ENCODE measurements around the gene TIFAB. TPM values are rescaled to one million over a fixed set of nuclear protein-coding genes. Genes with fewer than 3 reads are reported as not detected.

Gene TIFAB
- total RNA-seq, 1 experiment from 2014 or later = not detected

DNA sequence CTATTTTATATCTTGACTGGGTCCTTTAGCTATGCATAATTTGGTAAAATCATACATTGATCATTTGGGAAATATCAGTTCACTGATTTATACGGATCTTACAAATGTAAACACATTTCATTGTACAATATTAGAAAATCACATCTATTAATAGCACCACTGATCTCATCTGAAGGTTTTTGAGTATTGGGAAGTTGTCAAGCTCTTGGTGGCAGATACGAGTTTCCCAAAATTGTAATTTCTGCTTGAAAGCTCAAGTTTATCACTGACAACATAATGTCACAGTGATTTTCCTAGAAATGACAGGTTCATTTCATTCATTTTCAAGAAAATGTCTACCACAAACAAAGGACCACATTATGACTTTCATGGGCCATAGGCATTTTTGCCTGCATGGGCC is 50.1 kb downstream of the TIFAB start:
- Histone ChIP-seq H3K27ac (ENCODE audit: low read length) (no peak overlapping the region), H3K4me1 (ENCODE audit: control insufficient read depth, insufficient read depth, low read length) (peaks cover 15% of the 10 kb centered on the region), H3K36me3 (ENCODE audit: control insufficient read depth, insufficient read depth, low read length) (peaks cover 5% of the 10 kb centered on the region; the same call in 1 of the 2 replicates), H3K27me3 (ENCODE audit: control insufficient read depth, insufficient read depth, low read length) (peaks cover 4% of the 10 kb centered on the region; the same call in 1 of the 2 replicates), H3K9me3 (ENCODE audit: control insufficient read depth, insufficient read depth, low read depth, low read length) (no peaks in the 10 kb centered on the region), H3K4me3 (ENCODE audit: low read depth in 2 of 2, low read length in 2 of 2) (no peak overlapping the region)
- TF ChIP-seq, protein P1, sequence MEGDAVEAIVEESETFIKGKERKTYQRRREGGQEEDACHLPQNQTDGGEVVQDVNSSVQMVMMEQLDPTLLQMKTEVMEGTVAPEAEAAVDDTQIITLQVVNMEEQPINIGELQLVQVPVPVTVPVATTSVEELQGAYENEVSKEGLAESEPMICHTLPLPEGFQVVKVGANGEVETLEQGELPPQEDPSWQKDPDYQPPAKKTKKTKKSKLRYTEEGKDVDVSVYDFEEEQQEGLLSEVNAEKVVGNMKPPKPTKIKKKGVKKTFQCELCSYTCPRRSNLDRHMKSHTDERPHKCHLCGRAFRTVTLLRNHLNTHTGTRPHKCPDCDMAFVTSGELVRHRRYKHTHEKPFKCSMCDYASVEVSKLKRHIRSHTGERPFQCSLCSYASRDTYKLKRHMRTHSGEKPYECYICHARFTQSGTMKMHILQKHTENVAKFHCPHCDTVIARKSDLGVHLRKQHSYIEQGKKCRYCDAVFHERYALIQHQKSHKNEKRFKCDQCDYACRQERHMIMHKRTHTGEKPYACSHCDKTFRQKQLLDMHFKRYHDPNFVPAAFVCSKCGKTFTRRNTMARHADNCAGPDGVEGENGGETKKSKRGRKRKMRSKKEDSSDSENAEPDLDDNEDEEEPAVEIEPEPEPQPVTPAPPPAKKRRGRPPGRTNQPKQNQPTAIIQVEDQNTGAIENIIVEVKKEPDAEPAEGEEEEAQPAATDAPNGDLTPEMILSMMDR (IDR thresholded peaks at IDR 0.05) = no peak
- no peak for TF ChIP-seq SIN3A (IDR thresholded peaks at IDR 0.05; ENCODE audit: borderline replicate concordance, insufficient read depth, low read depth, low read length)
- TF ChIP-seq TCF7L2 (IDR thresholded peaks at IDR 0.05; ENCODE audit: low read depth, low read length) = no peak
- no peak for TF ChIP-seq POLR2AphosphoS5 (IDR thresholded peaks at IDR 0.05; ENCODE audit: low read depth, low read length)
- TF ChIP-seq, protein P2, sequence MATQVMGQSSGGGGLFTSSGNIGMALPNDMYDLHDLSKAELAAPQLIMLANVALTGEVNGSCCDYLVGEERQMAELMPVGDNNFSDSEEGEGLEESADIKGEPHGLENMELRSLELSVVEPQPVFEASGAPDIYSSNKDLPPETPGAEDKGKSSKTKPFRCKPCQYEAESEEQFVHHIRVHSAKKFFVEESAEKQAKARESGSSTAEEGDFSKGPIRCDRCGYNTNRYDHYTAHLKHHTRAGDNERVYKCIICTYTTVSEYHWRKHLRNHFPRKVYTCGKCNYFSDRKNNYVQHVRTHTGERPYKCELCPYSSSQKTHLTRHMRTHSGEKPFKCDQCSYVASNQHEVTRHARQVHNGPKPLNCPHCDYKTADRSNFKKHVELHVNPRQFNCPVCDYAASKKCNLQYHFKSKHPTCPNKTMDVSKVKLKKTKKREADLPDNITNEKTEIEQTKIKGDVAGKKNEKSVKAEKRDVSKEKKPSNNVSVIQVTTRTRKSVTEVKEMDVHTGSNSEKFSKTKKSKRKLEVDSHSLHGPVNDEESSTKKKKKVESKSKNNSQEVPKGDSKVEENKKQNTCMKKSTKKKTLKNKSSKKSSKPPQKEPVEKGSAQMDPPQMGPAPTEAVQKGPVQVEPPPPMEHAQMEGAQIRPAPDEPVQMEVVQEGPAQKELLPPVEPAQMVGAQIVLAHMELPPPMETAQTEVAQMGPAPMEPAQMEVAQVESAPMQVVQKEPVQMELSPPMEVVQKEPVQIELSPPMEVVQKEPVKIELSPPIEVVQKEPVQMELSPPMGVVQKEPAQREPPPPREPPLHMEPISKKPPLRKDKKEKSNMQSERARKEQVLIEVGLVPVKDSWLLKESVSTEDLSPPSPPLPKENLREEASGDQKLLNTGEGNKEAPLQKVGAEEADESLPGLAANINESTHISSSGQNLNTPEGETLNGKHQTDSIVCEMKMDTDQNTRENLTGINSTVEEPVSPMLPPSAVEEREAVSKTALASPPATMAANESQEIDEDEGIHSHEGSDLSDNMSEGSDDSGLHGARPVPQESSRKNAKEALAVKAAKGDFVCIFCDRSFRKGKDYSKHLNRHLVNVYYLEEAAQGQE (IDR thresholded peaks at IDR 0.05; ENCODE audit: insufficient read depth in 1 of 2, low read depth in 2 of 2, low read length in 1 of 2) = no peak
- no TSS peak for BruUV-seq (replicated peaks)
- in situ Hi-C loops (cut with HindIII; ENCODE audit: low pct_unique_long_range_greater_than_20kb, low sequenced_read_pairs) = no loop called here
- CTCF ChIA-PET = interaction anchor here (0.6 to 0.7 kb wide), 2 partner anchors 9 to 56 kb away, joined by 5 to 8 read pairs; no protein-coding TSS in a partner anchor
- DNase-seq (ENCODE audit: low read depth, low spot score) (no peak), ATAC-seq (no peak)
- POLR2A ChIA-PET = no interaction called here
- intact Hi-C loops (cut with micrococcal nuclease; ENCODE audit: unreplicated experiment) = no loop called here

DNA sequence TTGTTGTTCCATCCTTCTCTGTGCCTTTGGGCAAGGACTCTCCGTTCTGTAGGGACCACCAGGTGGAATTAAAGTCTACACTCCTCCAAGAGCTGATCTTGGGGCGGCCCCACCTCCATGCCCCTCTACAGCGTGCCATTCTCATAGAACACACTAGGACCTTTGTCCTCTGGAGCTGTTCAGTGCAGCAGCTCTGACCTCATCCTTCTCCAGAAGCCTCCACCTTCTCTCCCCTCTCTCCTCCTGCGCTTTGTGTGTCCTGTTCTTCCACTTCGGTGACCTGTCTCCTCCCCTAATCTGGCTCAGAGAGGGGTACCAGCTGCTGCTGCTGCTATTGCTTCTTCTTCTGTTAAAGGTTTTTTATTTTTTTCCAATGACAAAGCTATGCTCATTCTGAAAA is 51.3 kb downstream of the TIFAB start:
- no peaks in the 10 kb centered on the region for H3K9me3 ChIP-seq (ENCODE audit: control insufficient read depth, insufficient read depth, low read depth, low read length)
- H3K27me3 ChIP-seq (ENCODE audit: control insufficient read depth, insufficient read depth, low read length) = no peaks in the 10 kb centered on the region; the same call in 1 of the 2 replicates
- ATAC-seq (no peak), DNase-seq (ENCODE audit: low read depth, low spot score) (no peak)
- peaks cover 5% of the 10 kb centered on the region; the same call in 1 of the 2 replicates for H3K36me3 ChIP-seq (ENCODE audit: control insufficient read depth, insufficient read depth, low read length)
- ChIA-PET POLR2A (no interaction called here), CTCF (no interaction called here)
- no peak overlapping the region for H3K27ac ChIP-seq (ENCODE audit: low read length)
- TF ChIP-seq, protein P1 (IDR thresholded peaks at IDR 0.05) = no peak
- TF ChIP-seq, protein P2 (IDR thresholded peaks at IDR 0.05; ENCODE audit: insufficient read depth in 1 of 2, low read depth in 2 of 2, low read length in 1 of 2) = no peak
- TF ChIP-seq POLR2AphosphoS5 (IDR thresholded peaks at IDR 0.05; ENCODE audit: low read depth, low read length) (no peak), SIN3A (IDR thresholded peaks at IDR 0.05; ENCODE audit: borderline replicate concordance, insufficient read depth, low read depth, low read length) (no peak), TCF7L2 (IDR thresholded peaks at IDR 0.05; ENCODE audit: low read depth, low read length) (no peak)
- in situ Hi-C loops (cut with HindIII; ENCODE audit: low pct_unique_long_range_greater_than_20kb, low sequenced_read_pairs) (no loop called here), intact Hi-C loops (cut with micrococcal nuclease; ENCODE audit: unreplicated experiment) (no loop called here)
- H3K4me3 ChIP-seq (ENCODE audit: low read depth in 2 of 2, low read length in 2 of 2) = no peak overlapping the region
- H3K4me1 ChIP-seq (ENCODE audit: control insufficient read depth, insufficient read depth, low read length) = peaks cover 22% of the 10 kb centered on the region
- no TSS peak for BruUV-seq (replicated peaks)
